Measurements from ENCODE around the gene AFG3L2. TPM values are rescaled to one million over a fixed set of nuclear protein-coding genes. Genes with fewer than 3 reads are reported as not detected.

Gene AFG3L2
- total RNA-seq, 1 donor from 2014 or later: 46.7 TPM

GRCh38 chr18:12334366-12334808 is 42.6 kb downstream of the AFG3L2 start:
- TF ChIP-seq CTCF (IDR thresholded peaks at IDR 0.05; ENCODE audit: insufficient read depth, low read depth, low read length) (no peak), EZH2 (IDR thresholded peaks at IDR 0.05; ENCODE audit: insufficient read depth, low read length) (no peak)
- no peak overlapping the region for H3K4me2 ChIP-seq (ENCODE audit: low read length)
- no peak overlapping the region for H3K4me3 ChIP-seq (ENCODE audit: insufficient read depth, low read depth, low read length)
- Mint-ChIP-seq H3K27ac (ENCODE audit: unreplicated experiment) (no peak overlapping the region), H3K4me3 (ENCODE audit: unreplicated experiment) (no peak overlapping the region), H3K9me3 (ENCODE audit: unreplicated experiment) (no peaks in the 10 kb centered on the region), H3K36me3 (ENCODE audit: low read depth, unreplicated experiment) (peaks cover 19% of the 10 kb centered on the region), H3K4me1 (ENCODE audit: low read depth, unreplicated experiment) (peaks cover 38% of the 10 kb centered on the region), H3K27me3 (ENCODE audit: low read depth, unreplicated experiment) (no peaks in the 10 kb centered on the region)
- FAIRE-seq (no peak), DNase-seq (ENCODE audit: low read depth) (no peak)
- no peaks in the 10 kb centered on the region for H3K27me3 ChIP-seq (ENCODE audit: insufficient read depth, low read length)
- peaks cover 69% of the 10 kb centered on the region for H4K20me1 ChIP-seq (ENCODE audit: insufficient read depth, low read length)
- no peak overlapping the region for H3K27ac ChIP-seq (ENCODE audit: low read depth, low read length)
- H3K9ac ChIP-seq (ENCODE audit: low read length): no peak overlapping the region
- peaks cover 18% of the 10 kb centered on the region for H3K4me1 ChIP-seq (ENCODE audit: insufficient read depth, low read length)
- H3K9me3 ChIP-seq (ENCODE audit: insufficient read depth, low read depth, low read length): no peaks in the 10 kb centered on the region
- H3K36me3 ChIP-seq (ENCODE audit: insufficient read depth, low read length): peaks cover 8% of the 10 kb centered on the region
- H3K79me2 ChIP-seq (ENCODE audit: insufficient read depth, low read length): no peaks in the 10 kb centered on the region
- H2AFZ ChIP-seq (ENCODE audit: low read depth, low read length): no peak overlapping the region

GRCh38 chr18:12333506-12334290 is 43.3 kb downstream of the AFG3L2 start:
- H3K4me1 ChIP-seq (ENCODE audit: insufficient read depth, low read length): peaks cover 18% of the 10 kb centered on the region
- H3K27me3 Mint-ChIP-seq (ENCODE audit: low read depth, unreplicated experiment): no peaks in the 10 kb centered on the region
- no peaks in the 10 kb centered on the region for H3K9me3 Mint-ChIP-seq (ENCODE audit: unreplicated experiment)
- peaks cover 38% of the 10 kb centered on the region for H3K4me1 Mint-ChIP-seq (ENCODE audit: low read depth, unreplicated experiment)
- TF ChIP-seq EZH2 (IDR thresholded peaks at IDR 0.05; ENCODE audit: insufficient read depth, low read length) (no peak), CTCF (IDR thresholded peaks at IDR 0.05; ENCODE audit: insufficient read depth, low read depth, low read length) (no peak)
- no peak overlapping the region for H3K4me3 ChIP-seq (ENCODE audit: insufficient read depth, low read depth, low read length)
- FAIRE-seq (no peak), DNase-seq (ENCODE audit: low read depth) (no peak)
- no peaks in the 10 kb centered on the region for H3K79me2 ChIP-seq (ENCODE audit: insufficient read depth, low read length)
- no peaks in the 10 kb centered on the region for H3K9me3 ChIP-seq (ENCODE audit: insufficient read depth, low read depth, low read length)
- H3K27me3 ChIP-seq (ENCODE audit: insufficient read depth, low read length): no peaks in the 10 kb centered on the region
- peaks cover 19% of the 10 kb centered on the region for H3K36me3 Mint-ChIP-seq (ENCODE audit: low read depth, unreplicated experiment)
- no peak overlapping the region for H3K9ac ChIP-seq (ENCODE audit: low read length)
- no peak overlapping the region for H3K27ac Mint-ChIP-seq (ENCODE audit: unreplicated experiment)
- H3K4me3 Mint-ChIP-seq (ENCODE audit: unreplicated experiment): no peak overlapping the region
- H3K4me2 ChIP-seq (ENCODE audit: low read length): no peak overlapping the region
- no peak overlapping the region for H2AFZ ChIP-seq (ENCODE audit: low read depth, low read length)
- H4K20me1 ChIP-seq (ENCODE audit: insufficient read depth, low read length): peaks cover 74% of the 10 kb centered on the region
- peaks cover 12% of the 10 kb centered on the region for H3K36me3 ChIP-seq (ENCODE audit: insufficient read depth, low read length)
- no peak overlapping the region for H3K27ac ChIP-seq (ENCODE audit: low read depth, low read length)

DNA sequence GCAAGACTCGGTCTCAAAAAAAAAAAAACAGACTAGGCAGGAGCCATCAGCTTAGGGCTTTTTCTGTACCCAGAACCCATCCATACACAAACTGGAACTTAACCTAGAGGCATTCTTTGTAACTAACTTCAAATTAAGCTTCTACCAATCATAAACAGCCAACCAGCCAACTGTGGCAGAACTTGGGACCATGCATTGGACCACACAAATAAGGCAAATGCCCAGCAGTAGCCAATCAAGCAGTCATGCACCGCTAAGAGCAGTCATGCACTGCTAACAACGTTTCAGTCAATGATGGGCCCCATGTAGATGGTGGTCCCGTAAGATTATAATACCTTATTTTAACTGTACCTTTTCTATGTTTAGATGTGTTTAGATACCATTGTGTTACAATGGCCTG is 46.3 kb downstream of the AFG3L2 start:
- no peak overlapping the region for H3K9ac ChIP-seq (ENCODE audit: low read length)
- H3K4me1 Mint-ChIP-seq (ENCODE audit: low read depth, unreplicated experiment): peaks cover 26% of the 10 kb centered on the region
- H3K36me3 ChIP-seq (ENCODE audit: insufficient read depth, low read length): peaks cover 18% of the 10 kb centered on the region
- no peaks in the 10 kb centered on the region for H3K9me3 Mint-ChIP-seq (ENCODE audit: unreplicated experiment)
- H3K4me3 ChIP-seq (ENCODE audit: insufficient read depth, low read depth, low read length): no peak overlapping the region
- TF ChIP-seq EZH2 (IDR thresholded peaks at IDR 0.05; ENCODE audit: insufficient read depth, low read length) (no peak), CTCF (IDR thresholded peaks at IDR 0.05; ENCODE audit: insufficient read depth, low read depth, low read length) (no peak)
- H3K36me3 Mint-ChIP-seq (ENCODE audit: low read depth, unreplicated experiment): peaks cover 28% of the 10 kb centered on the region
- H3K79me2 ChIP-seq (ENCODE audit: insufficient read depth, low read length): peaks cover 12% of the 10 kb centered on the region
- peaks cover 3% of the 10 kb centered on the region for H3K4me1 ChIP-seq (ENCODE audit: insufficient read depth, low read length)
- H3K4me2 ChIP-seq (ENCODE audit: low read length): no peak overlapping the region
- H3K9me3 ChIP-seq (ENCODE audit: insufficient read depth, low read depth, low read length): no peaks in the 10 kb centered on the region
- H2AFZ ChIP-seq (ENCODE audit: low read depth, low read length): no peak overlapping the region
- no peak for FAIRE-seq
- H3K27ac Mint-ChIP-seq (ENCODE audit: unreplicated experiment): no peak overlapping the region
- H3K4me3 Mint-ChIP-seq (ENCODE audit: unreplicated experiment): no peak overlapping the region
- no peaks in the 10 kb centered on the region for H3K27me3 ChIP-seq (ENCODE audit: insufficient read depth, low read length)
- H3K27ac ChIP-seq (ENCODE audit: low read depth, low read length): no peak overlapping the region
- DNase-seq (ENCODE audit: low read depth): no peak
- peaks cover 77% of the 10 kb centered on the region for H4K20me1 ChIP-seq (ENCODE audit: insufficient read depth, low read length)
- H3K27me3 Mint-ChIP-seq (ENCODE audit: low read depth, unreplicated experiment): no peaks in the 10 kb centered on the region

Measured in astrocyte (in vitro differentiated cells and primary cell).